Measurements from ENCODE around the gene NAT9. TPM values are rescaled to one million over a fixed set of nuclear protein-coding genes. Genes with fewer than 3 reads are reported as not detected.

Gene NAT9
- total and polyA plus RNA-seq, 4 experiments from 2014 or later: 11.9 to 70.3 (median 39.6) TPM

GRCh38 chr17:74803971-74804370 is 27.8 kb upstream of the NAT9 start:
- H3K4me3 ChIP-seq (ENCODE audit: low read length in 2 of 2): no peak overlapping the region
- no peaks in the 10 kb centered on the region for H3K9me3 ChIP-seq (ENCODE audit: control insufficient read depth in 1 of 2, low read length in 2 of 2)
- no peak overlapping the region for H3K27ac Mint-ChIP-seq
- no peak for DNase-seq
- CTCF ChIA-PET (ENCODE audit: partially characterized antibody): interaction anchor here (3.3 kb wide), 1 partner anchor 13 kb away, joined by 14 read pairs; no protein-coding TSS in a partner anchor
- H3K4me3 Mint-ChIP-seq: no peak overlapping the region
- H3K27me3 Mint-ChIP-seq: no peaks in the 10 kb centered on the region
- no peak overlapping the region for H3K27ac ChIP-seq (ENCODE audit: low read depth, low read length)
- H3K36me3 ChIP-seq (ENCODE audit: insufficient read depth, low read length): peaks cover 39% of the 10 kb centered on the region
- intact Hi-C loops (cut with micrococcal nuclease): no loop called here
- no peaks in the 10 kb centered on the region for H3K9me3 Mint-ChIP-seq
- no peaks in the 10 kb centered on the region for H3K4me1 ChIP-seq (ENCODE audit: insufficient read depth, low read length)
- H3K4me1 Mint-ChIP-seq: peaks cover 0 to 1% (median 0%) of the 10 kb centered on the region in 4 donors
- POLR2A ChIA-PET (ENCODE audit: partially characterized antibody): no interaction called here
- H3K36me3 Mint-ChIP-seq: peaks cover 39 to 59% of the 10 kb centered on the region in 2 donors
- no peaks in the 10 kb centered on the region for H3K27me3 ChIP-seq (ENCODE audit: insufficient read depth, low read length)

GRCh38 chr17:74803388-74803930 is 27.3 kb upstream of the NAT9 start:
- H3K4me3 Mint-ChIP-seq: no peak overlapping the region
- POLR2A ChIA-PET (ENCODE audit: partially characterized antibody): no interaction called here
- peaks cover 0 to 1% (median 0%) of the 10 kb centered on the region in 4 donors for H3K4me1 Mint-ChIP-seq

GRCh38 chr17:74801896-74802295 is 25.8 kb upstream of the NAT9 start:
- Histone ChIP-seq H3K4me1 (ENCODE audit: insufficient read depth, low read length) (no peaks in the 10 kb centered on the region), H3K27me3 (ENCODE audit: insufficient read depth, low read length) (no peaks in the 10 kb centered on the region), H3K27ac (ENCODE audit: low read depth, low read length) (no peak overlapping the region), H3K9me3 (ENCODE audit: control insufficient read depth in 1 of 2, low read length in 2 of 2) (no peaks in the 10 kb centered on the region), H3K4me3 (ENCODE audit: low read length in 2 of 2) (no peak overlapping the region), H3K36me3 (ENCODE audit: insufficient read depth, low read length) (peaks cover 44% of the 10 kb centered on the region)
- Mint-ChIP-seq H3K36me3 (peaks cover 50 to 61% of the 10 kb centered on the region in 2 donors), H3K27ac (peak overlapping the region in 1 of 7 donors; percentile 84), H3K4me3 (no peak overlapping the region), H3K9me3 (no peaks in the 10 kb centered on the region), H3K4me1 (peaks cover 0 to 1% (median 0%) of the 10 kb centered on the region in 4 donors), H3K27me3 (no peaks in the 10 kb centered on the region)
- POLR2A ChIA-PET (ENCODE audit: partially characterized antibody): interaction anchor here (0.8 kb wide), 1 partner anchor 11 kb away, joined by 3 read pairs; no protein-coding TSS in a partner anchor
- CTCF ChIA-PET (ENCODE audit: partially characterized antibody): interaction anchor here (3.0 kb wide), 1 partner anchor 10 kb away, joined by 16 read pairs; no protein-coding TSS in a partner anchor
- intact Hi-C loops (cut with micrococcal nuclease): no loop called here
- DNase-seq: no peak

More at GRCh38 chr17:74803388-74803930, 27.3 kb upstream of the NAT9 start:
- CTCF ChIA-PET (ENCODE audit: partially characterized antibody): interaction anchor here (0.9 kb wide), 1 partner anchor 146 kb away, joined by 3 read pairs; no protein-coding TSS in a partner anchor
- no peak overlapping the region for H3K27ac ChIP-seq (ENCODE audit: low read depth, low read length)
- no peak overlapping the region for H3K4me3 ChIP-seq (ENCODE audit: low read length in 2 of 2)
- Mint-ChIP-seq H3K27ac (no peak overlapping the region), H3K36me3 (peaks cover 43 to 61% of the 10 kb centered on the region in 2 donors), H3K27me3 (no peaks in the 10 kb centered on the region), H3K9me3 (no peaks in the 10 kb centered on the region)
- no peaks in the 10 kb centered on the region for H3K4me1 ChIP-seq (ENCODE audit: insufficient read depth, low read length)
- H3K36me3 ChIP-seq (ENCODE audit: insufficient read depth, low read length): peaks cover 40% of the 10 kb centered on the region
- DNase-seq: no peak
- H3K9me3 ChIP-seq (ENCODE audit: control insufficient read depth in 1 of 2, low read length in 2 of 2): no peaks in the 10 kb centered on the region
- no peaks in the 10 kb centered on the region for H3K27me3 ChIP-seq (ENCODE audit: insufficient read depth, low read length)
- intact Hi-C loops (cut with micrococcal nuclease): no loop called here

- H3K36me3 ChIP-seq (ENCODE audit: insufficient read depth, low read length): peaks cover 48% of the 10 kb centered on the region
- no peaks in the 10 kb centered on the region for H3K9me3 Mint-ChIP-seq
These were observed 24.4 kb upstream of the NAT9 start for GRCh38 chr17:74800531-74800930.

GRCh38 chr17:74799097-74799496 is 23.0 kb upstream of the NAT9 start:
- H3K4me3 Mint-ChIP-seq: no peak overlapping the region
- no peak overlapping the region for H3K27ac Mint-ChIP-seq
- peaks cover 59 to 68% of the 10 kb centered on the region in 2 donors for H3K36me3 Mint-ChIP-seq
- Histone ChIP-seq H3K4me1 (ENCODE audit: insufficient read depth, low read length) (no peaks in the 10 kb centered on the region), H3K27ac (ENCODE audit: low read depth, low read length) (no peak overlapping the region), H3K36me3 (ENCODE audit: insufficient read depth, low read length) (peaks cover 59% of the 10 kb centered on the region), H3K9me3 (ENCODE audit: control insufficient read depth in 1 of 2, low read length in 2 of 2) (no peaks in the 10 kb centered on the region), H3K27me3 (ENCODE audit: insufficient read depth, low read length) (no peaks in the 10 kb centered on the region), H3K4me3 (ENCODE audit: low read length in 2 of 2) (no peak overlapping the region)
- H3K4me1 Mint-ChIP-seq: peaks cover 0 to 2% (median under 1%) of the 10 kb centered on the region in 4 donors
- H3K9me3 Mint-ChIP-seq: no peaks in the 10 kb centered on the region
- no peaks in the 10 kb centered on the region for H3K27me3 Mint-ChIP-seq
- CTCF ChIA-PET (ENCODE audit: partially characterized antibody): no interaction called here
- no peak for DNase-seq
- intact Hi-C loops (cut with micrococcal nuclease): no loop called here
- POLR2A ChIA-PET (ENCODE audit: partially characterized antibody): no interaction called here

More at GRCh38 chr17:74800531-74800930, 24.4 kb upstream of the NAT9 start:
- intact Hi-C loops (cut with micrococcal nuclease): no loop called here
- no peaks in the 10 kb centered on the region for H3K4me1 ChIP-seq (ENCODE audit: insufficient read depth, low read length)
- H3K36me3 Mint-ChIP-seq: peaks cover 54 to 64% of the 10 kb centered on the region in 2 donors
- no peak overlapping the region for H3K4me3 Mint-ChIP-seq
- H3K27ac Mint-ChIP-seq: no peak overlapping the region
- H3K27me3 ChIP-seq (ENCODE audit: insufficient read depth, low read length): no peaks in the 10 kb centered on the region
- H3K4me1 Mint-ChIP-seq: peaks cover 0 to 1% (median 0%) of the 10 kb centered on the region in 4 donors
- H3K27ac ChIP-seq (ENCODE audit: low read depth, low read length): no peak overlapping the region
- H3K9me3 ChIP-seq (ENCODE audit: control insufficient read depth in 1 of 2, low read length in 2 of 2): no peaks in the 10 kb centered on the region
- CTCF ChIA-PET (ENCODE audit: partially characterized antibody): interaction anchor here (3.0 kb wide), 1 partner anchor 9 kb away, joined by 16 read pairs; no protein-coding TSS in a partner anchor
- H3K4me3 ChIP-seq (ENCODE audit: low read length in 2 of 2): no peak overlapping the region
- DNase-seq: no peak
- H3K27me3 Mint-ChIP-seq: no peaks in the 10 kb centered on the region
- POLR2A ChIA-PET (ENCODE audit: partially characterized antibody): no interaction called here

GRCh38 chr17:74798239-74798707 is 22.1 kb upstream of the NAT9 start:
- Histone ChIP-seq H3K27ac (ENCODE audit: low read depth, low read length) (no peak overlapping the region), H3K36me3 (ENCODE audit: insufficient read depth, low read length) (peaks cover 65% of the 10 kb centered on the region), H3K27me3 (ENCODE audit: insufficient read depth, low read length) (no peaks in the 10 kb centered on the region), H3K4me1 (ENCODE audit: insufficient read depth, low read length) (no peaks in the 10 kb centered on the region), H3K9me3 (ENCODE audit: control insufficient read depth in 1 of 2, low read length in 2 of 2) (no peaks in the 10 kb centered on the region), H3K4me3 (ENCODE audit: low read length in 2 of 2) (no peak overlapping the region)
- H3K9me3 Mint-ChIP-seq: no peaks in the 10 kb centered on the region
- H3K27me3 Mint-ChIP-seq: no peaks in the 10 kb centered on the region
- ChIA-PET POLR2A (ENCODE audit: partially characterized antibody) (no interaction called here), CTCF (ENCODE audit: partially characterized antibody) (interaction anchor here (9.7 kb wide), 1 partner anchor 66 kb away, joined by 127 read pairs; no protein-coding TSS in a partner anchor)
- peaks cover 56 to 67% of the 10 kb centered on the region in 2 donors for H3K36me3 Mint-ChIP-seq
- no peak overlapping the region for H3K4me3 Mint-ChIP-seq
- intact Hi-C loops (cut with micrococcal nuclease): no loop called here
- H3K27ac Mint-ChIP-seq: peak overlapping the region in 1 of 7 donors; percentile 66
- peaks cover 0 to 2% (median under 1%) of the 10 kb centered on the region in 4 donors for H3K4me1 Mint-ChIP-seq
- DNase-seq: no peak

- Mint-ChIP-seq H3K4me3 (no peak overlapping the region), H3K4me1 (peaks cover 0 to 2% (median under 1%) of the 10 kb centered on the region in 4 donors), H3K27me3 (no peaks in the 10 kb centered on the region), H3K36me3 (peaks cover 57 to 70% of the 10 kb centered on the region in 2 donors), H3K27ac (no peak overlapping the region), H3K9me3 (no peaks in the 10 kb centered on the region)
- Histone ChIP-seq H3K4me1 (ENCODE audit: insufficient read depth, low read length) (no peaks in the 10 kb centered on the region), H3K27ac (ENCODE audit: low read depth, low read length) (no peak overlapping the region), H3K27me3 (ENCODE audit: insufficient read depth, low read length) (no peaks in the 10 kb centered on the region), H3K4me3 (ENCODE audit: low read length in 2 of 2) (no peak overlapping the region), H3K9me3 (ENCODE audit: control insufficient read depth in 1 of 2, low read length in 2 of 2) (no peaks in the 10 kb centered on the region), H3K36me3 (ENCODE audit: insufficient read depth, low read length) (peaks cover 65% of the 10 kb centered on the region)
- POLR2A ChIA-PET (ENCODE audit: partially characterized antibody): no interaction called here
- no peak for DNase-seq
- intact Hi-C loops (cut with micrococcal nuclease): no loop called here
- CTCF ChIA-PET (ENCODE audit: partially characterized antibody): interaction anchor here (1.2 to 9.7 kb wide), 2 partner anchors 18 to 67 kb away, joined by 3 to 127 read pairs; no protein-coding TSS in a partner anchor
These were observed 21.7 kb upstream of the NAT9 start for GRCh38 chr17:74797824-74798223.
